ENCODE results near the gene BLMH. TPM values are rescaled to one million over a fixed set of nuclear protein-coding genes. Genes with fewer than 3 reads are reported as not detected.
"Not testable (repeated sequence)": the region's sequence is repeated elsewhere in the genome, so short reads cannot be mapped to it uniquely, and the experiment has no call there.

Gene BLMH
- total RNA-seq, 1 experiment from 2014 or later: 33.6 TPM

DNA sequence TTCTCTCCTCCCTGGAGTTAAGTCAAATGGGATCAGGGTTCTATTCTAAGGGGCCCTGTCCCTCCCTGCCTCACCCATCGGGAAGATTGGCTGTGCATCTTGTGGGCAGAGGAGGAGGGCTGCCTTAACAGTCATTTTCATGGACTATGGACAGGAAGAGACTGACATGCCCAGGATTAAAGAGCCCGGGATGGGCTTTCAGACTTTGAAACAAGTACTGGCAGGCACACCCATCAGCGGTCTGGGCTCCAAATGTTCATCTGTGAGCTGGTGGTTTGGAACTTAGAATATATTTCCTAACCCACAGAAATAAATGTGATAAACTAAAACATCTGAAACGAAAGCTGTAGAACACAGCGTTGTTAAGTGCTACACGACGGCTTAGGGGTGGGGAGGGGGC lies 62.7 kb downstream of the BLMH start:
- DNase-seq (ENCODE audit: low read depth): no peak

DNA sequence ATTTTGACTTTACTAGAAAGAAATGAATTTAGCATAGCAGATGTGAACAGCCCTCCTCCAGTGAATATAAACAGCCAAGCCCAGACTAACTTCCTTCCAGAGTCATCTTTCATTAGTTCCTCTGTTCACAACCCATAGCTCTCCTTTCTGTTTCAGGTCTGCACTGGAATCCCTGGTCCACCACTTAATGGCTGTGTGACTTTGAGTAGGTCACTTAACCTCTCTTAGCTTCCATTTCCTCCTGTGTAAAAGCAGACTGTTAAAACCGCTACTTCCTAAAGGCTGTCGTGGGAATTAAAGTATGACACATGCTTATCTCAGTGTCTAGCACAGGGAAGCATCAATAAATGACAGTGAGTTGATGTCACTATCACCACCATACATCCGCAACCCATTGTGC lies 63.7 kb downstream of the BLMH start:
- DNase-seq (ENCODE audit: low read depth): no peak

DNA sequence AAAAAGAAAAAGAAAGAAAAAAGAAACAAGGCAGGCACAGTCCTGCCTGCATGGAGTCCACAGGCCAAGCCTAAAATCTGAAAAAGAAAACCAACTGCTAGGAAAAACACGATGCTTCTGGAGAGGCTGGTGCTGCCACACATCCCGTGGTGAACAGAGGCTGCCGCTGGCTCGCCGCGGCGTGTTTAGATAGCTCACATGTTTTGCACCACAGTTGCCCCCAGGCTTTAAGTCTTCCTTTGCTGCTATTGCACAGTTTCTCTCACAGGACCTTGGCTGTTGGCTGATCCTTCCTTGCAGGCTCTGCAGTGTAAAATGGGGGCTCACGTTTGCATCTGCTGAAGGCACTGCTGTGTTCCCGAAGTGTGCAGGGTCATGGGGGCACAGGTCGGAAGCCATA lies 64.9 kb downstream of the BLMH start:
- no peak for DNase-seq (ENCODE audit: low read depth)

DNA sequence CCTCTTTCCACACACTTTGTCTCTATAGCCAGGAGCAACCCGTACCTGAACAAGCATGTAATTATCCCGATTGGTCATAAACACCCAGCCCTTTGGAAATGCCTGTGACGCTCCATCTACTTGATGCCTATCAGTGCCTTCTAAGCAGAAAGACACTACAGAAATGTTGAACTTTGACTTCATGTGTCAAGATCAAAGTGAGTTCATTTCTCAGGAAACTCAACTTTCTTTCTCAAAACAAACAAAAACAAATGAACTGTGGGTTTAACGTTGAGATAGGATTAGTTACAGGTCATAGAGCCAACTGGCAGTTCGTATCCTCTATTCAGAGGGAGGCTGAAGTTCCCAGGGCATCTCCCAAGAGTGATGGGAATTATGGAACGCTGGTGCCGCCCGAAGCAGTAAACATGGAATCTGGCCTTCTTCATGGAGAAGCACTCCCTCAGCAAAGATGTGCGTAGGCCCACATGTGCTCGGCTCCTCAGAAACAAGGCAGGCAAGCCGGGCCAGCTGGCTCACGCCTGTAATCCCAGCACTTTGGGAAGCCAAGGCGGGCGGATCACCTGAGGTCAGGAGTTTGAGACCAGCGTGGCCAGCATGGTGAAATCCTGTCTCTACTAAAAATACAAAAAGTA lies 65.7 kb downstream of the BLMH start:
- peak; percentile 65 for DNase-seq (ENCODE audit: low read depth)

DNA sequence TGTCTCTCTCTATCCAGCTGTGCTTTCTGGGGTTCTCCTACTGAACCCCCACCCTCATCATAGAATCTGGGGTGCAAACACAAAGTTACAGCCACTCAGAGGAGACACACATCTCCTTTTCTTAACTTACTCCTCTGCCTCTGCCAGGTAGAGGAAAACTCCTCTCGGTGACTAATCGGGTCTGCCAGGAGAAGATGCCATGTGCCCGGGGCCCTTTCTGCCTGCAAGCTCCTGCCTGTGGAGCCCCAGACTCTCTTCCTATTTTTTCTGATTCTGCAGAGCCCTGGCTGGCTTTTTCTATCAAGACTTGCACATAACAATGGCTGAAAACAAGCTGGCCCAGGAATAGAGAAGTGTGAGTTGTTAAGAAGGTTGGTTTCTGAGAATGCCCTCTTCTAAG lies 66.6 kb downstream of the BLMH start:
- DNase-seq (ENCODE audit: low read depth): peak; percentile 52

DNA sequence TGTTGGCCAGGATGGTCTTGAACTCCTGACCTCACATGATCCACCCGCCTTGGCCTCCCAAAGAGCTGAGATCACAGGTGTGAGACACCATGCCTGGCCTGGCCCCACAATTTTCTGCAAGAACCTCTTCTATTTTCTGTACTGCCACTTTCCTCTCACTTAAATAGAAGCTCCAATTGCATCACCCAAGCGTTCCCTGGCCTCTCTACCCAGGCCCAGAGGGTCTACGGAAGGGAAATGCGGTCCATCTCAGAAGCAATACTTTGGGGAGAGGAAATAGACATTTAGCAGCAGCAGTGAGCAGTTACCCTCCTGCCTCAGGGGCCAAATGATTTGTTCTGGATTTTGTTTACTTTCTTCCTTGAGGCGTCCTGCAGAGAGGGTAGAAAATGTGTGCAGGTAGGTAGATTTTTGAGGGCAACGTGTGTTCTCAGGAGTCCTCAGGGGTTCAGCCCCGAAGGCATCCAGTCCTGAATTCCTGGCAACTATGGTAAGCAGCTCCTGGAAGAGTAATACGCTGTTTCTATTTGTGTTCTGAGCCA lies 67.3 kb downstream of the BLMH start:
- no peak for DNase-seq (ENCODE audit: low read depth)

DNA sequence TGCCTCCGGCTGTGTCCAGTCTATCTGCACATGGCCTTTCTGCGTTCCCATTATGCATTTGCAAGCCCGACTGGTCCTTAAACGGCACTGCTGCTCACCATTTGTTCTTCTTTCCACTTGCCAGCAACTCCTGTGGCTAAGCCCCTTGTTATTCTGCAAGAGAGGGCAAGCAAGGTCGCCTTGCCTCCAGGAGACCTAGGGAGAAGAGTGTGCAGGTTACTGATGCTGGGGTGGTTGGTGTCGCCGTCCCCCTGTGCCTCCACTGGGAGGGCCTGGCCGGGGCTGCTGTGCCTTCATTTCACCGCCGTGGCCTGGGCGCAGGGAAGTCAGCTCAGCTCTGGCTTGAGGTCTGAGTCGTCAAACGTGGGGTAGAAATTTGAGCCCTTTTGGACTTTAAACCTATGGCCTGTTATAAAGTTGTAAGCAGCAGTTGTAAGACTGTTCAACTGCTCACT lies 69.0 kb downstream of the BLMH start:
- no peak for DNase-seq (ENCODE audit: low read depth)

DNA sequence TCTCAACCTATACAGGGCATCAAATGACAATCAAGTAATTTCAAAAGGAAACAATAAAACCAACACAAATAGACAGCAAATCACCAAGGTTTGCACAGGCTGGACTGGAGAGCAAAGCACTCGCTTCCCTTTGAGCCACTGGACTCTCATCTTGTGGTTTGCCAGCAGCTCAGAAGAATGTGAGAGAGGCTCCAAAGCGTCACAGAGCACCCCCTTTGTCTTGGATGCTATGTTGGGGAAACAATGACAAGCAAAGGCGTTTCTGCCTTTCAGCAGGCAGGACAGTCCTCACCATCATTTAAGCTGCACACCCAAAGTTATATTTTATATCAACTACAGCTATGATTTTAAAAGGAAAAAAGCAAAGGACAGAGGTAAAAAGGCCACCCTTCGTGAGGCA lies 69.5 kb downstream of the BLMH start:
- DNase-seq (ENCODE audit: low read depth): no peak

DNA sequence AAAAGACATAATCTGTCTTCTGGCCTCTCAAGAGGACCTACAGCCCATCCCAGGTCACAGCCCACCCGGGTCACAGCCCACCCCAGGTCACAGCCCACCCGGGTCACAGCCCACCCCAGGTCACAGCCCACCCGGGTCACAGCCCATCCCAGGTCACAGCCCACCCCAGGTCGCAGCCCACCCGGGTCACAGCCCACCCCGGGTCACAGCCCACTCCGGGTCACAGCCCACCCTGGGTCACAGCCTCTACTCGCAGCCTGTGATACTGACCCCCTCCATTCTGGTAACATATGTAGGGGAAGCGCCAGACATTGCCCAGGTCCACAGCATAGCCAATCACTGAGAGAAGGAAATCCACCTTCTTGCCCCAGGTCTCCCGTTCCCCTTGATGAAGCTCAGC lies 70.4 kb downstream of the BLMH start:
- no peak for DNase-seq (ENCODE audit: low read depth)

DNA sequence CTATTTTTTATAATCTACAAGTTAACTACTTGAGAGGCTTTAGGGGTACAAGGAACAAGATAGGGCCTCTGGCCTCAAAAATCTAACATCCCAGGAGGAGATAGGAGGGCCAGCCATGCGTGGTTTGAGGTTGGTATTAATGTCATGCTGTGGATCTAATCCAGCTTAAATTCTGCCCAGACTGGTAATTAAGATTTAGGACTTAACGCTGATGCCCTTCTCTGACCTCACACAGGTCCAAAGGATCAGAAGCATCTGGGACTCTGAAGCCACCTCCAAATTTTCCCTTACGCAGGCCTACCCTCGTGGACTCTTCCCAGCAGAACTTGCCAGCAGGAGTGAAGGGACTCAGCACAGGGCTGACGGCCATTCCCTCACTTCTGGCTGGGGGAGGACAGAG lies 71.3 kb downstream of the BLMH start:
- no peak for DNase-seq (ENCODE audit: low read depth)

DNA sequence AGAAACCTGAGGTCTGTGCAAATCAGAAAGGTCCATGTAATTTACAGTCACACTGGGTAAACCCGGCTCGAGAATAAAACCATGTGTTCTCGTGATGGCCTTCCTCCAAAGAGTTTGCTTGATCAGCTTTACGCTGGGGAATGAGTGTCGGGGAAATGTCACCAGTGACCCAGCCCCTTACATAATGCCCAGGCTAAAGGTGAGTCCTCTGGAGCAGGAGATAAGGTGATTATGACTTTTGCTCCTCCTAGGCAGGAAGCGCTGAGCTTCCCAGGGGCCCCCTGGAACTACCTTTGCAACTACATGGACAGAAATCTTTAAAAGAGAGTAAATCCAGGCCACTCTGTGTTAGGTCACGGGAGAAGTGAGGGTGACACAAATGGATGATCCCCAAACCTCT lies 71.9 kb downstream of the BLMH start:
- no peak for DNase-seq (ENCODE audit: low read depth)

DNA sequence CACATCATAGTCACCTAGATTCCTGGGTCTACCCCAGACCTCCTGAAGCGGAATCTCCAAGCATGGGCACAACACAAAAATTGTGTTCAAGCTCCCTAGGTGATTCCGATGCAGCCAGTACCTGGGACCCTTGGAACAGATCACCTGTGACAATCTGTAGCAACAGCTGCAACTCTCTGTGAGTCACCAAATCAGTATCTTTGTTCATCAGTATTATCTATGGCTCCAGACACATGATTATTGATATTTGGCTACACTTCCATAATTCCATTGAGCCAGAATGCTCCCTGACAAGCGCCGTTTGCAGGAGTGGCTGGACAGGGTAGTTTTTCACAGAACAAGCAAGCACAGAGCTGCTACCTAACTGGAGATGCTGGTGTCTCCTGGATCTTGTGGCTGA lies 72.4 kb downstream of the BLMH start:
- DNase-seq (ENCODE audit: low read depth): no peak

DNA sequence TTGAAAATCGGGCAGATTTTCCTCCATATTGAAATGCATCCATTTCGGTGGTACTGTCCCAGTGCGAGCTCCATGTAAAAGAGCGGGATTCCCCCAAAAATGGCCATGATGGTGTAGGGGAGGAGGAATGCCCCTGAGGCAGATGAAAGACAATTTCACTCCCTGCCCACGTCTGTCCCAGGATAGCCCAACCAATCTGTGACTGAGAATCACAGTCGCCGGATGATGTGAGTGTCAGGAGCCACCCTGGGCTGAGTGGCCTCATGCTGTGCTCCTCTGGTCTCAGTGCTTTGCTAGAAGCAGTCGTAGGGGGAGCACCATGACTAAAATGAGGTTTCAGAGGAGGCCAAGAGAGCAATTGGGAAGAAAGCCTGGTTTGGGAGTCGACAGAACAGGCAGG lies 72.9 kb downstream of the BLMH start:
- DNase-seq (ENCODE audit: low read depth): no peak

DNA sequence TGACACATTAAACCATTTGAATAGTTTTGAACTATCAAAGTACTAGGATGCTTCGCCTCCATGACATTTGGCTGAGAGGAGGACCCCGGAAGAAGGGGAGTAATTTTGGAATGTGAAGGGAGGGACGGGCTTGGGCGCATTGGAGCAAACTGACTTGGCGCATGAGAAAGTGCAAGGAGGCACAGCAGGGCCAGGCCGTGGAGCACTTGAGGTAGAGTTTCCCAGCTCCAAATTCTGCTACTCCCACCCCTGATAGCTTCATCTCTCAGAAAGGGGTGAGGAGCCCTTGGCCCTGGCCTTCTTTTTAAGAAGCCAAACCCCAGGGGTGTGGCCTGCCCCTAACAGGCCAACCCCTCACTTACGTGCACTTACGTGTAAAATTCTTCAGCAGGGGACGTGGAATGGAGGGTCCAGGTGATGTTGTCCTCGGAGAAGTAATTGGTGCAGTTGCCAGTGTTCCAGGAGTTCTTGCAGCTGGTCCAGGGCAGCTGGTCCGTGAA lies 73.9 kb downstream of the BLMH start:
- DNase-seq (ENCODE audit: low read depth): no peak

DNA sequence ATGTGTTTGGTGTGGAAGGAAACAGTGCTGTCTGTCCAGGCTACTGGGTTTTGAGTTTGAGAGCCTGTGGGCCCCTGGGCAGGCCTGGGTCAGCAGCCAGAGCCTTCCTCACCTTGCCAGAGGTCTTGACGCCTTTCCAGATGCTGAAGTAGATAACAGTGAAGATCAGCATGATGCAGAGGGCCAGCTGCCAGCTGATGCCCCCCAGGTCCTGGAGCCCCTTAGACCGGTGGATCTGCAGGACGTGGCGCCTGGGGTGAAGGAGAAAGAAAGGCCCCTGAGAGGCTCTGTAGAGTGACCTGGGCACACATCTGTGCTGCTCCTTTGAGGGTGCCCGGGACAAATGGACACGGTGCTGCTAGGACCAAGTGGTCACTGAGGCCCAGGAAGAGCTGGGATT lies 74.7 kb downstream of the BLMH start:
- DNase-seq (ENCODE audit: low read depth): no peak

DNA sequence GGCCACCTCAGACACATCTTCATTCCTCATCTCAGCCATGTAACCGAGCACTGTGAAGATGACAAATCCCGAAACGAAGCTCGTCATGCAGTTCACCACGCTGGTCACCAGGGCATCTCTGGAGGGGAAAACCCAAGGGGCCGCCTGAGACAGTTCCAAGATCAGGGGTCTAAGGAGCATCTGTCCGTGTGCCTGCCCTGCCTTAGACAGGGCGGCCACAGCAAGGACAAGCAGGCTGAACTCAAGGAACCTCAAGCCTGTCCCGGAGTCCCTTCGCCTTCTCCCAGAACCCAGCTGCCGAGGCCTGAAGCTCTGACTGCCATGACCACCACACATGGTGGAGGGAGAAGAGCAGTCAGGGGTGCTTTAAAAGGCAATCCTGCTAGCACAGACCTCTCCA lies 79.0 kb downstream of the BLMH start:
- no peak for DNase-seq (ENCODE audit: low read depth)

DNA sequence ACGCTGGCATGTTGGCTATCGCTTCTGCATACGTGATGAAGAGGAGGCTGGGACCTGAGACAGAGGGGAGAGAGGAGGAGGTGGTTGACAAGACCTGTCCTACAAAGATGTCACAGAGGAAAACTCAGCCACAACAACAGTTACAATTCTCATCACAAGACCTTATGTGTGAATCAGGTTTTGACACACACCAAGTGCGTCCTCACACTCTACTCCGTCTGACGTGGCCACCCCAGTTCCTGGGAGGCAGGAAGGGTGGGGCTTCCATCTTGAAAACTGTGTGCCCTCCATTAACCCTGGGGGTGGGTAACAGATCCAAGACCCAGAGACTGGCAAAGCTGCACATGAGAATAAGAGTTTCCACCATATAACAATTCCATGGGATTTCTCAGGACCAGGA lies 80.4 kb downstream of the BLMH start:
- no peak for DNase-seq (ENCODE audit: low read depth)

DNA sequence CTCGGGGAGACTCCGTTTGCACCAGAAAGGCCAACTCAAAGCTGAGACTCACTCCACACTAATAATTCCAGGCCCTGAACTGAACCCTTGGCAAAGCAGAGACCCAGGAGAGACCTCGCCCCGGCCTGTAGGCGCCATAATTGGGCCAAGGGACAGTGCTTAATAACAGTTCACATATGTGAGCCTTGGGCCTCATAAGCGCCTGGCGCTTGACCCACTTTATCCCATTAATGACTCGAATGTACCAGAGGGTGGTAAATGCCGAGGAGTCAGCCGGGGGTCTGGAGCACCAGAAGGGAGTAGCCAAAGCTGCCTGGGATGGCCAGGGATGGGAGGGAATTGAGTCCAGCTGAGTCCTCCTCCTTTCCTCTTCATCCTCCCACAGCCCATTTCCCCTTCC lies 80.8 kb downstream of the BLMH start:
- no peak for DNase-seq (ENCODE audit: low read depth)

DNA sequence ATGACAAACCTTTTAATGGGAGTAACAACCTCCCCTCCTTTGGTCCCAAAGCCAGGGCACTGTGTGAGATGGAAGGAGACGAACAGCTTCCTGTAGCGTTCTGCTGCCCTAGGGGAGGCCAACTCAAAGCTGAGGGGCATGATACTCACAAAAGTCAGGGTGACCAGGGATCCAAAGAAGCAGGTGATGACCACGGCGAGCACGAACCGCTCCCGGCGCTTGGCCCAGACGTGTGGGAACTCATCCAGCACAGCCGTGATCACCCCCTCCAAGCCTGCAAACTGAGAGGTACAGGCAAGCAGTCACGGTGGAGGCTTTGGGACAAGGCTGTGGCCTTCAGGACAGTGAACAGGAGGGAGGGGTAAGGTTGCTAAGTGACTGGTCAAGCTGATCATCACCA lies 81.4 kb downstream of the BLMH start:
- no peak for DNase-seq (ENCODE audit: low read depth)

DNA sequence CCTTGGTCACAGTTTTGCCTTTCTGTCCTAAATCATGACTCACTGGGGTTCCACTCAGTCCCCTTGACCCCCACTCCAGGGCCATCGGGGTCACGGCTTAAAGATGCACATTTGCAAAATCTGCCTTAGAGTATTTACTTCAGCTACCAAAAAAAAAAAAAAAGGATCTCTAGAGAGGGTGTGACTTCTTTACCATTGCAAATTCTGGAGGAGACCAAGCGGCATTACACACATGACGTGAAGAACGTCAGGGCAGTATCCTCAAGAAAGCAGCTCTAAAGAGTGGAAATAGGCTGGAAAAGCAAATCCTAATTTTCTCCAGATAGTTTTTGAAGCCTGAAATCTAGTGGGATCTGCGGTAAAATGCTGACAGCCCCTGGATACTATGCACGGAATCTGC lies 81.8 kb downstream of the BLMH start:
- DNase-seq (ENCODE audit: low read depth): no peak

DNA sequence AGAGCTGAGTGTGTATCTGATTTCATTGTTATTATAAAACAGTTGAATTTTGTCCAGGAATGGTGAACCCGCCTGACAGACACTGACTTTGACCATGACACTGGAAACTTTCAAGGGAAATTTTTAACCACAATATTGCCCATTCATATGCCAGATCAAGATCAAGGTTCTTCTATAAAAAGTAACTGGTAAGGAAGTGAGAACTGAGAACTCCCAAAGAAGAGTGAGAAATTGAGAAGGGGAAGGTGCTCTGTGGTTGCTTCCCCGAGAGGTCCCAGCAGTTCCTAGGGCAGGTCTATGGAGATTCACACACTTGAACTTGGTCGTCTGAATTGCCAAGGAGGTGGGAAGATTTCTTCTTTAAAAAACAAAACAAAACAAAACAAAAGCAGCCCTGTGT lies 83.5 kb downstream of the BLMH start:
- DNase-seq (ENCODE audit: low read depth): peak; percentile 40

DNA sequence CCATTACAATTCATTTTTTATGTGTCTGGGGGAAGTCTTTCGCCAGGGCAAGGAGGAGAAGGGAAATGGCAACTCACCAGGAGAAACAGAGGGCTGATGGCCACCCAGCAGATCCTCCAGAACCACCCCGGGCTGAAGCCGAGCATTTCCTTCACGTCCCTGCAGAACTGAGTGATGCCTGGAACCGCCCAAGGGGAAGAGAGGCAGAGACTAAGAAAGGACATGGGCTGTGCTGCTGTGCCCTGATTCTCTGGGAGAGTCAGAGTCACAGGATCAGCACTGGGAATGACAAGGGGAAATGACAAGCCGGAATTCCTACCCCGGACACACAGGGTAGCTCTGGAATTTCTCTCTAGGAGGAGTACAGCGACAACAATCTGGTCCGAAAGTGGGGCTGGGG lies 84.1 kb downstream of the BLMH start:
- DNase-seq (ENCODE audit: low read depth): no peak

DNA sequence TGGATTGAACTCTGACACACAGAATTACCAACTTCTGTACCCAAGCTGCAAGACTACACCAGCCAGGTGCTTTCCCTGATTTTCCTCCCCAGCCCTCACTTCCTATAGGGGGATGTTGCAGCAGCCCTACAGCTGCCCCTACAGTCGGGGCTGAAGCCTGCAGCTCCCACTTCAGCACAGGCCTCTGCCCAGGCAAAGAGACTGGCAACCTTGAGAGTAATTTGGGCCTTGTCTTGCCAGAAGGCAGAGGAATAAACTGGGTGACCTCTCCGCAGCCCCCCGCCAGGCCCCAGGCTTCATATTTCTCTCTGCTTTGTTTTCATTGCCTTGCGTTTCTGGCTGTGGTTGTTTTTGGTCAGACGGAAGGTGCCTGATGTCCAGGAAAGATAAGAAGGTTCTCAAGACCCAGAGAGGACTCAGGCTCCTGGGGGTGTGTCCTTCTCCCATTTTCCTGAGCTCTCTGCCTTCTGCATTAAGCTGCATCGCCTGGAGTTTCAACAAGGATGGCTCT lies 88.2 kb downstream of the BLMH start:
- DNase-seq (ENCODE audit: low read depth): no peak

DNA sequence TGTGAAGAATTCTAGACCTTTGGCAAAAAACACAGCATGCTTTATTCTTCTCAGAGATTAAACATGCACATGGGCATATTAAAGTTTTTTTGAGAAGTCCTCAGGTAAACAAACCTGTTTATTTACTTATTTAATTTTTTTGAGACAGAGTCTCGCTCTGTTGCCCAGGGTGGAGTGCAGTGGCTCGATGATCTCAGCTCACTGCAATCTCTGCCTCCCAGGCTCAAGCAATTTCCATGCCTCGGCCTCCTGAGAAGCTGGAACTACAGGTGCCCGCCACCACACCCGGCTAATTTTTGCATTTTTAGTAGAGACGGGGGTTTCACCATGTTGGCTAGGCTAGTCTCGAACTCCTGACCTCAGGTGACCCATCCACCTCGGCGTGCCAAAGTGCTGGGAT lies 91.1 kb downstream of the BLMH start:
- not testable (repeated sequence) for DNase-seq (ENCODE audit: low read depth)
